KG1 (cell line): ENCODE measurements around the gene PRR20B.
"Not testable (repeated sequence)": the region's sequence is repeated elsewhere in the genome, so short reads cannot be mapped to it uniquely, and the experiment has no call there.

Experiments used
- DNase-seq: peaks from one replicate; lab custom pipeline; 2025; lab: John Stamatoyannopoulos, UW

PRR20B gene

GRCh38 chr13:57147188-57147587, at the start of gene PRR20B:
Gene PRR20B, plus strand, starts transcription at chr13:57147488. Its CDS starts 387 bp downstream, at chr13:57147875.
- DNase-seq: not testable (repeated sequence)

GRCh38 chr13:57114945-57115344, 32.3 kb upstream of the PRR20B start:
- DNase-seq: no peak

- no peak for DNase-seq
Observed at GRCh38 chr13:57123681-57124080, 23.6 kb upstream of the PRR20B start.

GRCh38 chr13:57128909-57129308, 18.4 kb upstream of the PRR20B start:
- no peak for DNase-seq

- no peak for DNase-seq
Observed at GRCh38 chr13:57136093-57136492, 11.2 kb upstream of the PRR20B start.

GRCh38 chr13:57137585-57137984, 9.7 kb upstream of the PRR20B start:
- no peak for DNase-seq

- no peak for DNase-seq
Observed at GRCh38 chr13:57138988-57139387, 8.3 kb upstream of the PRR20B start.

GRCh38 chr13:57139781-57140180, 7.5 kb upstream of the PRR20B start:
- not testable (repeated sequence) for DNase-seq

- DNase-seq: not testable (repeated sequence)
Observed at GRCh38 chr13:57140235-57140968, 6.9 kb upstream of the PRR20B start, which contains the start of gene PRR20A. Gene PRR20A, plus strand, starts transcription at chr13:57140918. Its CDS starts 387 bp downstream, at chr13:57141305.

- DNase-seq: not testable (repeated sequence)
Observed at GRCh38 chr13:57148106-57148505, 818 bp downstream of the PRR20B start.

GRCh38 chr13:57153761-57154160, 6.5 kb downstream of the PRR20B start, which contains the start of gene PRR20C:
Gene PRR20C, plus strand, starts transcription at chr13:57154061. Its CDS starts 387 bp downstream, at chr13:57154448.
- not testable (repeated sequence) for DNase-seq

GRCh38 chr13:57160332-57160731, 13.0 kb downstream of the PRR20B start, which contains the start of gene PRR20D:
Gene PRR20D, plus strand, starts transcription at chr13:57160632. Its CDS starts 387 bp downstream, at chr13:57161019.
- not testable (repeated sequence) for DNase-seq

GRCh38 chr13:57166897-57167296, 19.6 kb downstream of the PRR20B start, which contains the start of gene PRR20E:
Gene PRR20E, plus strand, starts transcription at chr13:57167197. Its CDS starts 387 bp downstream, at chr13:57167584.
- not testable (repeated sequence) for DNase-seq

- DNase-seq: no peak
Observed at GRCh38 chr13:57191667-57192066, 44.4 kb downstream of the PRR20B start.
